HEK293 (cell line): ENCODE data around the gene GRB7.

ENCODE experiments used
- CTCF ChIA-PET: fragments of 350-600 bp; formaldehyde crosslinking; extraction: SDS; loops from one replicate; lab custom pipeline; 2021; ENCODE audit warnings: antibody characterized with exemption; lab: Yijun Ruan, JAX
- POLR2A ChIA-PET: fragments of 300-600 bp; formaldehyde crosslinking; extraction: SDS; loops from one replicate; lab custom pipeline; 2020; ENCODE audit warnings: antibody characterized with exemption, inconsistent platforms; lab: Yijun Ruan, JAX
- H3K27ac ChIP-seq: fragments of 200-500 bp; sonication (Bioruptor generic); 2 replicates; pipeline ENCODE4 v1.5.1; 2014; ENCODE audit warnings: low read depth, low read length, control low read depth, inconsistent platforms; ENCODE audit errors: extremely low read depth
- H3K36me3 ChIP-seq, 2 experiments: fragments of 200-500 bp in 1 of 2; sonication (Bioruptor generic) in 1 of 2; 1 replicate in 1 of 2; 2 replicates in 1 of 2; pipeline ENCODE4 v1.5.1; 2014 to 2017; ENCODE audit warnings: inconsistent platforms in 2 of 2, low read length in 2 of 2; ENCODE audit not compliant: control insufficient read depth in 2 of 2, insufficient read depth in 1 of 2
- H3K4me1 ChIP-seq: fragments of 200-500 bp; sonication (Bioruptor generic); 2 replicates; pipeline ENCODE4 v1.5.1; 2014; ENCODE audit warnings: mild to moderate bottlenecking, low read length, inconsistent platforms; ENCODE audit not compliant: control insufficient read depth, insufficient read depth
- H3K4me3 ChIP-seq: 2 replicates; pipeline ENCODE4 v1.5.1; 2011; ENCODE audit warnings: low read depth, mild to moderate bottlenecking, control low read depth, low read length, moderate library complexity
- H3K9me3 ChIP-seq: fragments of 200-500 bp; sonication (Bioruptor generic); 2 replicates; pipeline ENCODE4 v1.5.1; 2014; ENCODE audit warnings: low read depth, low read length, inconsistent platforms; ENCODE audit not compliant: control insufficient read depth, insufficient read depth
- KLF9 ChIP-seq: fragments of 450-650 bp; formaldehyde crosslinking; IDR thresholded peaks from 2 replicates; pipeline ENCODE4 v1.5.1; 2016; ENCODE audit warnings: missing biosample characterization, missing genetic modification characterization, low read depth
- ZBTB20 ChIP-seq: fragments of 450-650 bp; formaldehyde crosslinking; IDR thresholded peaks from 2 replicates; pipeline ENCODE4 v1.5.1; 2016; ENCODE audit warnings: missing biosample characterization, missing genetic modification characterization
- ZFHX2 ChIP-seq: fragments of 450-650 bp; formaldehyde crosslinking; conservative IDR thresholded peaks from 2 replicates; pipeline ENCODE4 v1.5.1; 2016; ENCODE audit warnings: missing biosample characterization, missing genetic modification characterization
- ZNF112 ChIP-seq: fragments of 450-650 bp; formaldehyde crosslinking; IDR thresholded peaks from 2 replicates; pipeline ENCODE4 v1.5.0; 2017; ENCODE audit warnings: missing biosample characterization, missing genetic modification characterization
- ZNF155 ChIP-seq: fragments of 450-650 bp; formaldehyde crosslinking; IDR thresholded peaks from 2 replicates; pipeline ENCODE4 v1.5.1; 2016; ENCODE audit warnings: missing biosample characterization, missing genetic modification characterization
- ZNF157 ChIP-seq: fragments of 450-650 bp; formaldehyde crosslinking; IDR thresholded peaks from 2 replicates; pipeline ENCODE4 v1.5.1; 2016; ENCODE audit warnings: missing biosample characterization, missing genetic modification characterization
- ZNF175 ChIP-seq: fragments of 450-650 bp; formaldehyde crosslinking; IDR thresholded peaks from 2 replicates; pipeline ENCODE4 v1.5.1; 2016; ENCODE audit warnings: missing biosample characterization, missing genetic modification characterization
- ZNF19 ChIP-seq: fragments of 450-650 bp; formaldehyde crosslinking; IDR thresholded peaks from 2 replicates; pipeline ENCODE4; 2016; ENCODE audit warnings: missing biosample characterization, missing genetic modification characterization, low read depth
- ZNF239 ChIP-seq: fragments of 450-650 bp; formaldehyde crosslinking; IDR thresholded peaks from 2 replicates; pipeline ENCODE4 v1.5.1; 2016; ENCODE audit warnings: missing biosample characterization, missing genetic modification characterization
- ZNF302 ChIP-seq: fragments of 450-650 bp; formaldehyde crosslinking; IDR thresholded peaks from 2 replicates; pipeline ENCODE4 v1.5.1; 2016; ENCODE audit warnings: missing biosample characterization, missing genetic modification characterization, low read depth
- ZNF48 ChIP-seq: fragments of 450-650 bp; formaldehyde crosslinking; IDR thresholded peaks from 2 replicates; pipeline ENCODE4 v1.5.1; 2016; ENCODE audit warnings: missing biosample characterization, missing genetic modification characterization
- ZNF560 ChIP-seq: fragments of 450-650 bp; formaldehyde crosslinking; IDR thresholded peaks from 2 replicates; pipeline ENCODE4 v1.5.1; 2017; ENCODE audit warnings: missing biosample characterization, missing genetic modification characterization, borderline replicate concordance
- ZNF621 ChIP-seq: fragments of 450-650 bp; formaldehyde crosslinking; IDR thresholded peaks from 2 replicates; pipeline ENCODE4 v1.5.1; 2017; ENCODE audit warnings: missing biosample characterization, missing genetic modification characterization
- ZNF654 ChIP-seq: fragments of 450-650 bp; formaldehyde crosslinking; IDR thresholded peaks from 2 replicates; pipeline ENCODE4 v1.5.1; 2016; ENCODE audit warnings: low read depth, missing biosample characterization, missing genetic modification characterization
- ZSCAN16 ChIP-seq: fragments of 450-650 bp; formaldehyde crosslinking; IDR thresholded peaks from 2 replicates; pipeline ENCODE4 v1.5.1; 2016; ENCODE audit warnings: missing biosample characterization, missing genetic modification characterization
- TF ChIP-seq, protein P1 (sequence below): fragments of 450-650 bp; formaldehyde crosslinking; IDR thresholded peaks from 2 replicates; pipeline ENCODE4 v1.5.1; 2016; ENCODE audit warnings: missing biosample characterization, missing genetic modification characterization, low read depth
- TF ChIP-seq, protein P2 (sequence below): fragments of 450-650 bp; formaldehyde crosslinking; IDR thresholded peaks from 2 replicates; pipeline ENCODE4 v1.5.1; 2016; ENCODE audit warnings: missing biosample characterization, missing genetic modification characterization
- TF ChIP-seq, protein P3 (sequence below): IDR thresholded peaks from 2 replicates; pipeline ENCODE4 v1.6.1; 2011; ENCODE audit warnings: mild to moderate bottlenecking, low read depth, low read length, borderline replicate concordance
- TF ChIP-seq, protein P4 (sequence below): fragments of 450-650 bp; formaldehyde crosslinking; IDR thresholded peaks from 2 replicates; pipeline ENCODE4 v1.5.1; 2016; ENCODE audit warnings: missing biosample characterization, missing genetic modification characterization
- TF ChIP-seq, protein P5 (sequence below): fragments of 450-650 bp; formaldehyde crosslinking; IDR thresholded peaks from 2 replicates; pipeline ENCODE4 v1.5.1; 2016; ENCODE audit warnings: missing biosample characterization, missing genetic modification characterization, borderline replicate concordance
- TF ChIP-seq, protein P6 (sequence below): fragments of 450-650 bp; formaldehyde crosslinking; IDR thresholded peaks from 2 replicates; pipeline ENCODE4 v1.5.1; 2016; ENCODE audit warnings: missing biosample characterization, missing genetic modification characterization, low read depth

GRB7 gene

DNA sequence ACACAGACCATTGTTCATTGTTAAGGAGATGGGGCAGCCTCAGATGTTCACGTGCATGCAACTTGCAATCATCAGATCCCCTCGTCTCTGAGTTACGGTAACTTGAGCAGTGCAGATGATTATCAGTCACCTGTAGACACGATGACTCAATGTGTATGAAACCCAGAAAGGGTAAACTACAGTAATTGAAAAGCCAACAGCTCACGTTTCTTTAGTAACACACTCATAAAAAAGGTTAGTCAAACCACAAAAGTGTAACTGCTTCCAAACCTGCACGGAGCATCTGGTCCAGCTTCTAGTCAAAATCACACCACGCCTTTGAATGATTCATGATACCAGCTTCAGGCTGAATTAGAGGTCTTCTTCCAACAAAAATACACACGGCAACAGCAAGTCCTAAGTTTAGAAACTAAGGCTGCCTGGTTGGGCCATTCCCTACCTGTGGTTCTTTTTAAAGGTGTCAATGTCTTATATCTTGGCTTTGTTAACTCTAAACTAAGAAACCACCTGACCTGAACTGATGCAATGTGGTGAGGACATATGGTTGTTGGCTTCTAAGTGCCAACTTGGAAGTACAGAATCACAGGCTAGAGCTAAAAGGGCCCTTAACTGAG lies 32.3 kb downstream of the GRB7 start (continued):
- TF ChIP-seq, protein P1, sequence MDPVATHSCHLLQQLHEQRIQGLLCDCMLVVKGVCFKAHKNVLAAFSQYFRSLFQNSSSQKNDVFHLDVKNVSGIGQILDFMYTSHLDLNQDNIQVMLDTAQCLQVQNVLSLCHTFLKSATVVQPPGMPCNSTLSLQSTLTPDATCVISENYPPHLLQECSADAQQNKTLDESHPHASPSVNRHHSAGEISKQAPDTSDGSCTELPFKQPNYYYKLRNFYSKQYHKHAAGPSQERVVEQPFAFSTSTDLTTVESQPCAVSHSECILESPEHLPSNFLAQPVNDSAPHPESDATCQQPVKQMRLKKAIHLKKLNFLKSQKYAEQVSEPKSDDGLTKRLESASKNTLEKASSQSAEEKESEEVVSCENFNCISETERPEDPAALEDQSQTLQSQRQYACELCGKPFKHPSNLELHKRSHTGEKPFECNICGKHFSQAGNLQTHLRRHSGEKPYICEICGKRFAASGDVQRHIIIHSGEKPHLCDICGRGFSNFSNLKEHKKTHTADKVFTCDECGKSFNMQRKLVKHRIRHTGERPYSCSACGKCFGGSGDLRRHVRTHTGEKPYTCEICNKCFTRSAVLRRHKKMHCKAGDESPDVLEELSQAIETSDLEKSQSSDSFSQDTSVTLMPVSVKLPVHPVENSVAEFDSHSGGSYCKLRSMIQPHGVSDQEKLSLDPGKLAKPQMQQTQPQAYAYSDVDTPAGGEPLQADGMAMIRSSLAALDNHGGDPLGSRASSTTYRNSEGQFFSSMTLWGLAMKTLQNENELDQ, result no peak
- no peak for TF ChIP-seq ZNF48 (tag by site-specific recombination)
- TF ChIP-seq, protein P2, sequence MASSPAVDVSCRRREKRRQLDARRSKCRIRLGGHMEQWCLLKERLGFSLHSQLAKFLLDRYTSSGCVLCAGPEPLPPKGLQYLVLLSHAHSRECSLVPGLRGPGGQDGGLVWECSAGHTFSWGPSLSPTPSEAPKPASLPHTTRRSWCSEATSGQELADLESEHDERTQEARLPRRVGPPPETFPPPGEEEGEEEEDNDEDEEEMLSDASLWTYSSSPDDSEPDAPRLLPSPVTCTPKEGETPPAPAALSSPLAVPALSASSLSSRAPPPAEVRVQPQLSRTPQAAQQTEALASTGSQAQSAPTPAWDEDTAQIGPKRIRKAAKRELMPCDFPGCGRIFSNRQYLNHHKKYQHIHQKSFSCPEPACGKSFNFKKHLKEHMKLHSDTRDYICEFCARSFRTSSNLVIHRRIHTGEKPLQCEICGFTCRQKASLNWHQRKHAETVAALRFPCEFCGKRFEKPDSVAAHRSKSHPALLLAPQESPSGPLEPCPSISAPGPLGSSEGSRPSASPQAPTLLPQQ, result peak; percentile 73
- TF ChIP-seq ZSCAN16 (tag by site-specific recombination), result peak; percentile 84; the same call in 1 of the 2 replicates
- peak; percentile 31; the same call in 1 of the 2 replicates for TF ChIP-seq ZNF239 (tag by site-specific recombination)
- TF ChIP-seq, protein P3, sequence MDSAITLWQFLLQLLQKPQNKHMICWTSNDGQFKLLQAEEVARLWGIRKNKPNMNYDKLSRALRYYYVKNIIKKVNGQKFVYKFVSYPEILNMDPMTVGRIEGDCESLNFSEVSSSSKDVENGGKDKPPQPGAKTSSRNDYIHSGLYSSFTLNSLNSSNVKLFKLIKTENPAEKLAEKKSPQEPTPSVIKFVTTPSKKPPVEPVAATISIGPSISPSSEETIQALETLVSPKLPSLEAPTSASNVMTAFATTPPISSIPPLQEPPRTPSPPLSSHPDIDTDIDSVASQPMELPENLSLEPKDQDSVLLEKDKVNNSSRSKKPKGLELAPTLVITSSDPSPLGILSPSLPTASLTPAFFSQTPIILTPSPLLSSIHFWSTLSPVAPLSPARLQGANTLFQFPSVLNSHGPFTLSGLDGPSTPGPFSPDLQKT, result no peak
- no peak for TF ChIP-seq ZNF112
- TF ChIP-seq, protein P4, sequence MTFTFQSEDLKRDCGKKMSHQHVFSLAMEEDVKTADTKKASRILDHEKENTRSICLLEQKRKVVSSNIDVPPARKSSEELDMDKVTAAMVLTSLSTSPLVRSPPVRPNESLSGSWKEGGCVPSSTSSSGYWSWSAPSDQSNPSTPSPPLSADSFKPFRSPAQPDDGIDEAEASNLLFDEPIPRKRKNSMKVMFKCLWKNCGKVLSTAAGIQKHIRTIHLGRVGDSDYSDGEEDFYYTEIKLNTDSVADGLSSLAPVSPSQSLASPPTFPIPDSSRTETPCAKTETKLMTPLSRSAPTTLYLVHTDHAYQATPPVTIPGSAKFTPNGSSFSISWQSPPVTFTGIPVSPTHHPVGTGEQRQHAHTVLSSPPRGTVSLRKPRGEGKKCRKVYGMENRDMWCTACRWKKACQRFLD (tag by site-specific recombination), result no peak
- TF ChIP-seq ZNF19, result no peak
- TF ChIP-seq, protein P5, sequence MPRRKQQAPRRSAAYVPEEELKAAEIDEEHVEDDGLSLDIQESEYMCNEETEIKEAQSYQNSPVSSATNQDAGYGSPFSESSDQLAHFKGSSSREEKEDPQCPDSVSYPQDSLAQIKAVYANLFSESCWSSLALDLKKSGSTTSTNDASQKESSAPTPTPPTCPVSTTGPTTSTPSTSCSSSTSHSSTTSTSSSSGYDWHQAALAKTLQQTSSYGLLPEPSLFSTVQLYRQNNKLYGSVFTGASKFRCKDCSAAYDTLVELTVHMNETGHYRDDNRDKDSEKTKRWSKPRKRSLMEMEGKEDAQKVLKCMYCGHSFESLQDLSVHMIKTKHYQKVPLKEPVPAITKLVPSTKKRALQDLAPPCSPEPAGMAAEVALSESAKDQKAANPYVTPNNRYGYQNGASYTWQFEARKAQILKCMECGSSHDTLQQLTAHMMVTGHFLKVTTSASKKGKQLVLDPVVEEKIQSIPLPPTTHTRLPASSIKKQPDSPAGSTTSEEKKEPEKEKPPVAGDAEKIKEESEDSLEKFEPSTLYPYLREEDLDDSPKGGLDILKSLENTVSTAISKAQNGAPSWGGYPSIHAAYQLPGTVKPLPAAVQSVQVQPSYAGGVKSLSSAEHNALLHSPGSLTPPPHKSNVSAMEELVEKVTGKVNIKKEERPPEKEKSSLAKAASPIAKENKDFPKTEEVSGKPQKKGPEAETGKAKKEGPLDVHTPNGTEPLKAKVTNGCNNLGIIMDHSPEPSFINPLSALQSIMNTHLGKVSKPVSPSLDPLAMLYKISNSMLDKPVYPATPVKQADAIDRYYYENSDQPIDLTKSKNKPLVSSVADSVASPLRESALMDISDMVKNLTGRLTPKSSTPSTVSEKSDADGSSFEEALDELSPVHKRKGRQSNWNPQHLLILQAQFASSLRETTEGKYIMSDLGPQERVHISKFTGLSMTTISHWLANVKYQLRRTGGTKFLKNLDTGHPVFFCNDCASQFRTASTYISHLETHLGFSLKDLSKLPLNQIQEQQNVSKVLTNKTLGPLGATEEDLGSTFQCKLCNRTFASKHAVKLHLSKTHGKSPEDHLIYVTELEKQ, result peak; percentile 100
- TF ChIP-seq, all 188 proteins: peak for 87

DNA sequence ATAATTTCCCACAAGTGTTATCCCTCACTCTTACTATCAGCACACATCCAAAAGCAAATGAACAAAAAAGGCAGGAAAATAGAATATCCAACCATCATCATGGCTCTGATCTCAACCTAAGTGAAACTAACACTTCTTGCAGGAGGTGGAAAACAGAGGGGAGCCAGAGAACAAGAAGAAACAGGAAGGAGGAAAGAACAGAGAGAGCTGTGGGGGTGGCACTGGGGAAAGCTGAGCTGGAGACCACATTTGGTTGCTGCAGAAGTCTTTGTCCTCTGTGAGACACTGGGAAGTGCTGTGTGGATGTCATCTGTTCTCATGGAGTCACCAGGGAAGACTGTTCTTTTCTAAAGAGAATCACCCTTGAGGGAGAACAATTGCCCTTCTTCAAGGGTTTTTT lies 34.7 kb downstream of the GRB7 start:
- ChIA-PET CTCF (no interaction called here), POLR2A (no interaction called here)
- Histone ChIP-seq H3K4me1 (peaks cover 23% of the 10 kb centered on the region), H3K4me3 (no peak overlapping the region), H3K9me3 (no peaks in the 10 kb centered on the region), H3K27ac (no peak overlapping the region), H3K36me3 (no peaks in the 10 kb centered on the region)
- TF ChIP-seq ZNF157 (tag by site-specific recombination) (no peak), KLF9 (tag by site-specific recombination) (no peak), ZNF560 (no peak), ZNF175 (tag by site-specific recombination) (no peak), ZFHX2 (tag by site-specific recombination) (no peak), ZNF302 (tag by site-specific recombination) (no peak), ZBTB20 (tag by site-specific recombination) (no peak), ZNF155 (tag by site-specific recombination) (no peak), ZNF621 (tag by site-specific recombination) (no peak), ZNF654 (tag by site-specific recombination) (no peak)
- TF ChIP-seq, protein P6, sequence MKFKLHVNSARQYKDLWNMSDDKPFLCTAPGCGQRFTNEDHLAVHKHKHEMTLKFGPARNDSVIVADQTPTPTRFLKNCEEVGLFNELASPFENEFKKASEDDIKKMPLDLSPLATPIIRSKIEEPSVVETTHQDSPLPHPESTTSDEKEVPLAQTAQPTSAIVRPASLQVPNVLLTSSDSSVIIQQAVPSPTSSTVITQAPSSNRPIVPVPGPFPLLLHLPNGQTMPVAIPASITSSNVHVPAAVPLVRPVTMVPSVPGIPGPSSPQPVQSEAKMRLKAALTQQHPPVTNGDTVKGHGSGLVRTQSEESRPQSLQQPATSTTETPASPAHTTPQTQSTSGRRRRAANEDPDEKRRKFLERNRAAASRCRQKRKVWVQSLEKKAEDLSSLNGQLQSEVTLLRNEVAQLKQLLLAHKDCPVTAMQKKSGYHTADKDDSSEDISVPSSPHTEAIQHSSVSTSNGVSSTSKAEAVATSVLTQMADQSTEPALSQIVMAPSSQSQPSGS (tag by site-specific recombination), result no peak
- TF ChIP-seq, protein P5, result no peak
